Heart left ventricle (tissue), 16 donors: ENCODE measurements around the gene C5AR2. TPM values are rescaled to one million over a fixed set of nuclear protein-coding genes. Genes with fewer than 3 reads are reported as not detected.
"Not testable (repeated sequence)": the region's sequence is repeated elsewhere in the genome, so short reads cannot be mapped to it uniquely, and the experiment has no call there.

ENCODE experiments used
- ATAC-seq, 4 donors: fragments of 200-7000 bp; cut with Tn5 transposase; one replicate each; pipeline ENCODE4 v1.9.1; 2020 to 2022; ENCODE audit warnings: moderate library complexity in 4 of 4, mild to moderate bottlenecking in 3 of 4, moderate number of reproducible peaks in 1 of 4
- DNase-seq, 5 donors: peaks; one replicate each; pipeline ENCODE4 v3.0.0-alpha.2; 2020
- H3K27ac ChIP-seq, 12 donors: fragments of 200-600 bp; sonication (generic) in 4 of 12; one replicate each; pipeline versions ENCODE4 v1.5.0 to v1.8.0; 2016 to 2022; ENCODE audit warnings: mild to moderate bottlenecking in 2 of 12
- H3K27me3 ChIP-seq, 9 donors: fragments of 200-600 bp; sonication (generic) in 2 of 9; one replicate each; pipeline versions ENCODE4 v1.5.1 to v1.8.0; 2016 to 2022; ENCODE audit warnings: mild to moderate bottlenecking in 3 of 9
- H3K36me3 ChIP-seq, 9 donors: fragments of 200-600 bp; sonication (generic) in 2 of 9; one replicate each; pipeline versions ENCODE4 v1.5.0 to v1.8.0; 2018 to 2022; ENCODE audit warnings: mild to moderate bottlenecking in 2 of 9
- H3K4me1 ChIP-seq, 12 donors: fragments of 200-600 bp; sonication (generic) in 4 of 12; one replicate each; pipeline versions ENCODE4 v1.5.0 to v1.8.0; 2016 to 2022; ENCODE audit warnings: mild to moderate bottlenecking in 3 of 12
- H3K4me3 ChIP-seq, 12 donors: fragments of 200-600 bp; sonication (generic) in 4 of 12; one replicate each; pipeline versions ENCODE4 v1.5.0 to v1.8.0; 2017 to 2022; ENCODE audit warnings: mild to moderate bottlenecking in 9 of 12, moderate library complexity in 4 of 12
- H3K9me3 ChIP-seq, 12 donors: fragments of 200-600 bp; sonication (generic) in 4 of 12; one replicate each; pipeline versions ENCODE4 v1.5.0 to v1.8.0; 2016 to 2022; ENCODE audit warnings: mild to moderate bottlenecking in 1 of 12
- POLR2A ChIP-seq, 2 donors: fragments of 450-650 bp; IDR thresholded peaks; one replicate each; pipeline ENCODE4 v1.6.1; 2017; ENCODE audit warnings: antibody characterized with exemption in 2 of 2, mild to moderate bottlenecking in 2 of 2, moderate library complexity in 2 of 2
- WGBS, 4 donors: extraction: QIAGEN DNeasy Blood & Tissue Kit in 2 of 4; methylation state at CpG; one replicate each; pipeline versions ENCODE4 v1.1.5 to v1.1.7; 2013 to 2018; 5-methylcytosine and 5-hydroxymethylcytosine counted together
- intact Hi-C, 10 donors: fragments of 100-400 bp; cut with DNase I; formaldehyde crosslinking; loops; one replicate each; pipeline versions ENCODE4 v1.11.1 to v1.14.2; 2022
- polyA plus RNA-seq, 2 donors: library from polyadenylated mRNA; stranded (reverse); fragments of 200-250 nt; gene quantifications; one replicate each; pipeline ENCODE4 v1.2.3, GENCODE V29; 2013
- total RNA-seq, 9 donors: library from RNA; depleted of rRNA in 2 of 9; stranded (reverse); fragments of >200 nt in 2 of 9; fragmentation: NEBNext Ultra II Directional in 3 of 9; extraction: Animal tissue kit (Norgen Biotek cat#: 25700) in 3 of 9; gene quantifications; one replicate each; pipeline versions ENCODE4 v1.1.0 to v1.2.4, GENCODE V29; 2016 to 2023
- TF ChIP-seq, protein P1 (sequence below), 12 donors: fragments of 200-600 bp; sonication (generic) in 4 of 12; IDR thresholded peaks; one replicate each; pipeline versions ENCODE4 v1.5.0 to v1.8.0; 2018 to 2022; ENCODE audit warnings: antibody characterized with exemption in 12 of 12, mild to moderate bottlenecking in 5 of 12
- donor health status: ischemic (EF 13 %, LVEDD 7.1; RV severe dilation, severe dysfunction).
- donor health status: healthy with polysubstance abuse.
- donor health status: DM: no; HTN: yes; CAD: no.
- donor health status: DM: no; HTN: no; CAD: no.
- donor health status: ischemic (EF 25% LVEDD 6.9; RV normal size, moderate dysfunction).
- donor health status: ischemic (EF 25% LVEDD 5.7; RV mildly dilated, moderate dysfunction).
- donor health status: healthy.
- donor health status: DM: yes; HTN: yes; CAD: no.
- donor health status: ischemic (EF 35%, LVEDD 5.7; RV mildly dilated, moderate dysfunction).
- donor health status: nonischemic (EF 11% LVEDD 7.7; RV severe dilation, severe dysfunction).
- donor health status: DM: yes; HTN: yes; CAD: no.
- donor health status: PGD.
- donor health status: ischemic (EF 29% LVEDD 5.4; RV normal size, mild dysfunction).
- donor health status: nonischemic (EF 23%, LVEDD 6.1; RV moderate dilation, normal function).

Gene C5AR2
- total and polyA plus RNA-seq, 11 donors, result 0.12 to 3.3 (median 0.55) TPM

DNA sequence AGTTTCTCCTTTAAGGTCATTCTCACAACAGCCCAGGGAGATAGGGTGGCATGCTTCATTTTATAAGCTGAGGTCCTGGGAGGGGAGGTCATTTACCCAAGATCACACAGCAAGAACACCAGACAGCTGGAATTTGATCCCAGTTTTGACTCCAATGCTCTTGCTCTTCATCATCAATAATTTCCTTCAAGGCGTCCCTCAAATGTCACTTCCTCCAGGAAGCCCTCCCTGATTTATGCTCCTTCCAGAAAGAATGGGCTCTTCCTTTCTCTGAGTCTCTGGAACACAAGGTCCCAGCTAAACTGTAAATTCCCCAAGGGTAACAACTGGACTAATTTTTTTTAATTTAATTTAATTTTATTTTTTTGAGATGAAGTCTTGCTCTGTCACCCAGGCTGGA lies 12.4 kb downstream of the C5AR2 start:
- Histone ChIP-seq H3K9me3 (no peaks in the 10 kb centered on the region), H3K27me3 (no peaks in the 10 kb centered on the region), H3K4me1 (peaks cover 0 to 8% (median 4%) of the 10 kb centered on the region in 12 donors), H3K4me3 (no peak overlapping the region), H3K36me3 (no peaks in the 10 kb centered on the region), H3K27ac (no peak overlapping the region)
- no peak for ATAC-seq
- DNase-seq, result no peak
- TF ChIP-seq, protein P1, sequence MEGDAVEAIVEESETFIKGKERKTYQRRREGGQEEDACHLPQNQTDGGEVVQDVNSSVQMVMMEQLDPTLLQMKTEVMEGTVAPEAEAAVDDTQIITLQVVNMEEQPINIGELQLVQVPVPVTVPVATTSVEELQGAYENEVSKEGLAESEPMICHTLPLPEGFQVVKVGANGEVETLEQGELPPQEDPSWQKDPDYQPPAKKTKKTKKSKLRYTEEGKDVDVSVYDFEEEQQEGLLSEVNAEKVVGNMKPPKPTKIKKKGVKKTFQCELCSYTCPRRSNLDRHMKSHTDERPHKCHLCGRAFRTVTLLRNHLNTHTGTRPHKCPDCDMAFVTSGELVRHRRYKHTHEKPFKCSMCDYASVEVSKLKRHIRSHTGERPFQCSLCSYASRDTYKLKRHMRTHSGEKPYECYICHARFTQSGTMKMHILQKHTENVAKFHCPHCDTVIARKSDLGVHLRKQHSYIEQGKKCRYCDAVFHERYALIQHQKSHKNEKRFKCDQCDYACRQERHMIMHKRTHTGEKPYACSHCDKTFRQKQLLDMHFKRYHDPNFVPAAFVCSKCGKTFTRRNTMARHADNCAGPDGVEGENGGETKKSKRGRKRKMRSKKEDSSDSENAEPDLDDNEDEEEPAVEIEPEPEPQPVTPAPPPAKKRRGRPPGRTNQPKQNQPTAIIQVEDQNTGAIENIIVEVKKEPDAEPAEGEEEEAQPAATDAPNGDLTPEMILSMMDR (IDR thresholded peaks at IDR 0.05), result no peak
- TF ChIP-seq POLR2A (IDR thresholded peaks at IDR 0.05), result no peak
- intact Hi-C loops, result no loop called here
- 81 to 88% (median 84%) methylated on average over 1 of the region's 1 CpG for WGBS, 4 donors

DNA sequence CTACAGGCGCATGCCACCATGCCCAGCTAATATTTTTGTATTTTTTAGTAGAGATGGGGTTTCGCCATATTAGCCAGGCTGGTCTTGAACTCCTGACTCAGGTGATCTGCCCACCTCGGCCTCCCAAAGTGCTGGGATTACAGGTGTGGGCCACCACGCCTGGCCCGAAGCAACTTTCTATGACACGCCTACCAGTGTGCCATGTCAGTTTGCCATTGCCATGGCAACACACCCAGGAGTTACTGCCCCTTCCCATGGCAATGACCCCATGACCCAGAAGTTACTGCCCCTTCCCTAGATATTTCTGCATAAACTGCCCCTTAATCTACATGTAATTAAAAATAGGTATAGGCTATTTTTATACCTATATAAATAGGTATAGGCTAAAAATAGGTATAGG lies 14.0 kb downstream of the C5AR2 start:
- 89 to 92% (median 90%) methylated on average over 6 of the region's 6 CpGs for WGBS, 4 donors
- DNase-seq, H3K9me3 ChIP-seq, ATAC-seq, H3K27ac ChIP-seq, H3K36me3 ChIP-seq, H3K27me3 ChIP-seq, H3K4me3 ChIP-seq, intact Hi-C loops: not testable (repeated sequence)
- peaks cover 3 to 22% (median 14%) of the 10 kb centered on the region in 12 donors for H3K4me1 ChIP-seq

DNA sequence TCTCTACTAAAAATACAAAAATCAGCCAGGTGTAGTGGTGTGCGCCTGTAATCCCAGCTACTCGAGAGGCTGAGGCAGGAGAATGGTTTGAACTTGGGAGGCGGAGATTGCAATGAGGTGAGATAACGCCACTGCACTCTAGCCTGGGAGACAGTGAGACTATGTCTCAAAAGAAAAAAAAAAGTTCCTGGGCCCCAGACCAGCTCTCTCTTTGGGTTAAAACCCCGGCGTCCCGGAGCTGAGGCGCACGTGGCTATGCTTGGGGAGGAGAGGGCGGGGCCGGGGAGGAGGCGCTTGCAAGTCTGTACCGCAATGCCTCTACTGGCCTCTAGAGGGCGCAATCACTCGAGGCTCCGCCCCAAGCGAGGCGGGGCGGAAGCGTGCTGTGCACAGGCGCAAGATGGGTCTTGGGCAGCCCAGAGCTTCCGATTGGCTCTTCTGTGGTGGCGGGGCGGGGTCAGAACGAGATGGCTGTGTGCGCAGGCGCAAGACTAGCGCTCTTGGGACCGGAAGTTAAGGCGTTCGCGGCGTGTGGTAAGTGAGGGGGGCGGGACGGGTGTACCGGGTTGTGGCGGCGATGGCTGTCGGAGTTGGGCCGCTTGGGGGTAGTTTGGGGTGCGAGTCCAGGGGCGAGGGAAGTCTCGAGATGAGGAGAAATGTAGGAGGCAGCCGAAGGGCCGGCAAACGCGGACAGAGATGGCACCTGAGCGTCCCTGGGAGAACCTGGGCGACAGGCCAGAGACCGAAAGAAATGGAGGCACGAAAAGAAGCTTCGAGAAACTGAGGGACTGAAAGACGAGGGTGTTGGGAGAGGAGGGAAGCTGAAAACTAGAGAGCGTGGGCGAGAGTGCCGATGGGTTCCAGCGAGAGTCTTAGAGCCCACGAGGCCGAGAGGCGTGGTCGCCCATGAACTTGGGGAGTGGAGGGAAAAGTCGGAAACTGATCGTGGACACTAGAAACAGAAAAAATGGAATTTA lies 17.1 kb downstream of the C5AR2 start, which contains the start of gene DHX34:
DHX34 (plus strand) TSS at position 497 of the 977 bp plus-strand sequence. CDS start 3,716 bp downstream, outside the sequence.
- no peaks in the 10 kb centered on the region for H3K27me3 ChIP-seq
- H3K4me3 ChIP-seq, result peak within 1 kb of the TSS; percentile 62 to 98 (median 78)
- DNase-seq, result peak; percentile 98 to 99 (median 98)
- WGBS, 4 donors, result 4% methylated on average over 49 to 63 of the region's 63 CpGs
- intact Hi-C loops, result no loop called here
- TF ChIP-seq POLR2A (IDR thresholded peaks at IDR 0.05), result peak in 1 of 2 donors; percentile 72
- TF ChIP-seq, protein P1 (IDR thresholded peaks at IDR 0.05), result peak; percentile 98 to 100 (median 99)
- H3K27ac ChIP-seq, result peak within 1 kb of the TSS in 10 of 12 donors; percentile 40 to 87 (median 73)
- H3K4me1 ChIP-seq, result peaks cover 3 to 33% (median 15%) of the 10 kb centered on the region in 12 donors
- peaks cover 0 to 20% (median 15%) of the 10 kb centered on the region in 9 donors for H3K36me3 ChIP-seq
- H3K9me3 ChIP-seq, result no peaks in the 10 kb centered on the region
- ATAC-seq, result peak; percentile 100

DNA sequence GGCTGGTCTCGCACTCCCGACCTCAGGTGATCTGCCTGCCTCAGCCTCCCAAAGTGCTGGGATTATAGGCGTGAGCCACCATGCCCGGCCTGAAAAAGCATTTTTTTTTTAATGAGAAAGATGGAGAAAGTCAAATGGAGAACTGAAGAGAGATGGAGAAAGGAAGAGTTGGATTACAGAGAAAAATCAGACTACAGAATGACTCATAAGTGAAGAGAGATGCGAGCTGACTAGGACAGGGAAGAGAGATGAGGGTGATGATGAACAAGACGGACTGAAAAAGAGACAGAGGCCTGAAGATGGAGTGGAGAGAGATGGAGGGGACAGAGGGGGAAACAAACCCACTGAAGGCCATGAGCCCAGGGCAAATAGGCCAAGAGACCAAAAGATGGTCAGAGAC lies 18.7 kb downstream of the C5AR2 start:
- H3K27ac ChIP-seq, result no peak overlapping the region
- H3K4me3 ChIP-seq, result no peak overlapping the region
- no peak for DNase-seq
- H3K36me3 ChIP-seq, result peaks cover 0 to 36% (median 30%) of the 10 kb centered on the region in 9 donors
- H3K4me1 ChIP-seq, result peaks cover 3 to 33% (median 15%) of the 10 kb centered on the region in 12 donors
- intact Hi-C loops, result no loop called here
- H3K9me3 ChIP-seq, result no peaks in the 10 kb centered on the region
- no peaks in the 10 kb centered on the region for H3K27me3 ChIP-seq
- TF ChIP-seq, protein P1 (IDR thresholded peaks at IDR 0.05), result no peak
- no peak for TF ChIP-seq POLR2A (IDR thresholded peaks at IDR 0.05)
- 93 to 95% (median 95%) methylated on average over 6 of the region's 6 CpGs for WGBS, 4 donors
- no peak for ATAC-seq
